GM19452 (cell line): ENCODE data around the gene ZBTB46.
A peak's percentile ranks its signal among the peaks of the same experiment; 100 is the strongest.
"Not testable (repeated sequence)": the region's sequence is repeated elsewhere in the genome, so short reads cannot be mapped to it uniquely, and the experiment has no call there.

Source experiments
- ATAC-seq: cut with Tn5 transposase; IDR thresholded peaks from one replicate; pipeline ENCODE4 v1.9.1; 2021; ENCODE audit not compliant: unreplicated experiment

Gene ZBTB46

GRCh38 chr20:63859166-63859699 is 28.2 kb upstream of the ZBTB46 start:
- no peak for ATAC-seq

DNA sequence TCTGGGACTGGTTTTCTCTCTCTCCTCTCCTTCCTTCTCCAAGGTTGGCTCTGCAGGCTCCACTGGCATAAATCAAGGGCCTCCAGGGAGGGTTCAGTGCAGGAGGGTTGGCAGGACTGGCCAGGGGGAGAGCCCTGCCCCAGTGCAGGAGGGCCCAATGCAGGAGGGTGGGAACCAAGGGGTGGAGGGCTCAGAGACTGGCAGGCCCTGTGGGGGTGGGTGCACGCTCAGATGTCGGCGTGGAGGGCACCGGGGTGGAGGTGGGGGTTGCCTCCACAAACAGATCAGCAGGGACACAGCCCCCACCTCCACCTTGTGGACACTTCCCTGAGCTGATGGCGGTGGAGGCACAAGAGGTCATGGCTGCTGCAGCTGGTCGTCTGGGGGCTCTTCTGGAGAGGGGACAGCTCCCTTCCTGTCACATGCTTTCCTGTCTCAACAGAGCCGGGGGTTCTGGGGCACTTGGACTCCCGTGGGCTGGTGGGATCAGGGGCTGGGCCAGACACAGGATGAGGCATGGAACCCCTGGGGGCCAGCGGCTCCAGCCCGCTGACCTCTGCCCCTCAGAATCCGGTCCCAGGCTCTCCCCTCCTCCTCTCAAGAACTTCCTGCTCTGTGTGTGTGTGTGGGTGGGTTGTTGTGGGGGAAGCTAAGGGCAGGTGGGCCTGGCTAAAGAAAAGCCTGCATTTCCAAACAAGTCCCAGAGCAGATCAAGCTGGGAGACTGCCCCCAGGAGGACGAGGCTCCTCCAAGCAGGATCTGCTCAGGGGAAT is 27.5 kb upstream of the ZBTB46 start:
- ATAC-seq, result no peak

DNA sequence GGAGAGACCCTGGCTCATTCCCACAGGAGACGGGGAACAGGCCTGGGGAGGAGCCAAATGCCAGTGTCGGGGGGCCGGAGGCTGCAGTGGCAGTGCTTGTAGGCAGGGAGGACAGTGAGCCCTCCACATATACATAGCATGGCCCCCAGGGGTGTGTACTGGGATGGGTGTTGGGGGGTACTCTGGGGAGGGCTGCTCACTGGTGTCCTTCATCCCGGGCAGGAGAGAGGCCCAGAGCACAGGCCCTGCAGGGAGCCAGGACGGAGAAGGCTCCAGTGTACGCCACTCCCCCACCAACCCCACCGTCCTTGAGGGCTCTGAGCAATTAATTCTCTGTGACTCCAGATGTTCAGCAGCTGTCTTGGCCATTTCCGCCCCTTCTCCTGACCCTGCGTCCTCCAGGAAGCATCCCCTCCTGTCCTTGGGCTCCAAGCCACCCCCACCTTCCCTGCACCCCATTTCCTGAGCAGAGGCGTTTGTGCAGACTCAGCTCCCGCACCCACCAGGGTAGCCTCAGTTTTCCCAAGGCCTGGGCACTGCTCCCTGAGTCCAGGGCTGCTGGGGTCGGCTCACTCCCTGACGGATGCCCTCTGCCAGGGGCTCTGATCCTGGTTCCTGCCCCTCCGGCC is 26.8 kb upstream of the ZBTB46 start:
- no peak for ATAC-seq

DNA sequence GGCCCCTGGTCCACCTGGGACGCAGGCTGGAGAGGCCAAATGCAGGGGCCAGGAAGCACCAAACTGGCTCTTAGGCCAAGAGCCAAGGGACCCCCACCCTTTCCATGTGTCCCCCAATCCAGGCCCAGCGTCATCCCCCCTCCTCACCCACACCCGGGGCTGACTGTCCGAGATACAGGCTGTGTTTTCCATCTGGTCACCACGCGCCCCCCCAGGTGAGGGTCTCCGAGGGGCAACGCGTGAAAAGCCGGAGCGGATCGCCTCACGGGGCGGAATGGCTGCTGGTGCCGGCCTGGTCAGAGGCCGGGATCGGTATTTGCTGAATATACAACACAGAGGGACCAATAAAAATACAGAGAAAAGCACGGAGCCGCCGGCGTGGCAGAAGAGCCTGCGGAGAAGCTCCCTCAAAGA is 25.0 kb upstream of the ZBTB46 start:
- no peak for ATAC-seq

GRCh38 chr20:63855363-63856097 is 24.5 kb upstream of the ZBTB46 start:
- no peak for ATAC-seq

GRCh38 chr20:63854766-63855362 is 23.8 kb upstream of the ZBTB46 start:
- no peak for ATAC-seq

GRCh38 chr20:63854069-63854765 is 23.2 kb upstream of the ZBTB46 start:
- no peak for ATAC-seq

DNA sequence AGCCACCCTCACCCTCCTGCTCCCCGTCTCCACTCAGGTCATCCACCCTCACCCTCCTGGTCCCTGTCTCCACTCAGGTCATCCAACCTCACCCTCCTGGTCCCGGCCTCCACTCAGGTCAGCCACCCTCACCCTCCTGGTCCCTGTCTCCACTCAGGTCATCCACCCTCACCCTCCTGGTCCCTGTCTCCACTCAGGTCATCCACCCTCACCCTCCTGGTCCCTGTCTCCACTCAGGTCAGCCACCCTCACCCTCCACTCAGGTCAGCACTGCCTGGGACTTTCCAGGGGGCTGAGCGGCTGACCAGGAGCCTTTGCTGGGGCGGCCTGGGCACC is 22.6 kb upstream of the ZBTB46 start:
- ATAC-seq, result not testable (repeated sequence)

DNA sequence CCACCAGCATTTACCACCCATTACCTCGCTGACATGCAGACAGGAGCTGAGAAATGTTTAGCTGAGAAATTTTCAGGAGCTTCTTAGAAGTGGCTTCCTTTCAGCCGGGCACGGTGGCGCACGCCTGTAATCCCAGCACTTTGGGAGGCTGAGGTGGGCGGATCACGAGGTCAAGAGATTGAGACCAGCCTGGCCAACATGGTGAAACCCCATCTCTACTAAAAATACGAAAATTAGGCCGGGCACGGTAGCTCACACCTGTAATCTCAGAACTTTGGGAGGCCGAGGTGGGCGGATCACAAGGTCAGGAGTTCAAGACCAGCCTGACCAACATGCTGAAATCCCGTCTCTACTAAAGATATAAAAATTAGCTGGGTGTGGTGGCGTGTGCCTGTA is 20.5 kb upstream of the ZBTB46 start:
- not testable (repeated sequence) for ATAC-seq

DNA sequence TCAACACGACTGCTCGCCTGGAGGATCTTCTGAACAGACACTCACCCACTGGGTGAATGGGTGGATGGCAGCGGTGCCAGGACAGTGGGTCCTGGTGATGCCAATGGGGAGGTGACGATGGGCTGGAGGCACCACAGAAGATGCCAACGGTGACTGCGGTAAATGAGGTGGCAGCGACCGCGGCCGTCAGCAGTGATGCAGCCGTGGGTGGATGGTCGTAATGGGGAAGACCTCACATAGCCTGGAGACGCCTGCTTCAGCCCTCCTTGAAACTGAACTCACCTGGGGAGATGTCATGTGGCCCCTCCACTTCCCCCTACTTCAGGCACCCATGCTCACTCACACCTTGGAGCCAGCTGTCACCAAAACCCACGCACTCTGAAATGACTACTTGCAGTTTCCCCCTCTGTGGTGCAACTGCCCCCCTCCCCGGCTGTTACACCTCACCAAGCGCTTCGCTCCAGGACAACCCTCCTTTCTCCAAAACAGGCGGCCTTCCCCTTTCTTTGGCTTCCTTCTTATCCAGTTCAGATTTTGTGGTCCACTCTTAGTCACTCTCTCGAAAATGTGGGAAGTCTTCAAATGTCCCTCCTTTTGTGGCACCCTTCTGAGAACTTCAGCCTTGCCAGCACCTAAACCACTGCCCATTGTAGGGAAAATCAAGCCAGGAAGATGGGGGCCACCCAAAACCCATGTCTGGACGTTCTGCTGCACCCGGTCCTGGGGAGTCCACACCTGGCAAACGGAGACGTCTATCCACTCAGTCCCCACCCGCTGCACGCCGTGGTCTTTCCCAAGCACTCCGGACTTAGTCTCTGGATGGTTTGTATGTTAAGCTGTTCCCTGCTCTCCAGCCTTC is 19.9 kb upstream of the ZBTB46 start:
- ATAC-seq, result peak; percentile 78

- ATAC-seq, result no peak
These were observed 17.2 kb upstream of the ZBTB46 start for GRCh38 chr20:63848003-63848911.

DNA sequence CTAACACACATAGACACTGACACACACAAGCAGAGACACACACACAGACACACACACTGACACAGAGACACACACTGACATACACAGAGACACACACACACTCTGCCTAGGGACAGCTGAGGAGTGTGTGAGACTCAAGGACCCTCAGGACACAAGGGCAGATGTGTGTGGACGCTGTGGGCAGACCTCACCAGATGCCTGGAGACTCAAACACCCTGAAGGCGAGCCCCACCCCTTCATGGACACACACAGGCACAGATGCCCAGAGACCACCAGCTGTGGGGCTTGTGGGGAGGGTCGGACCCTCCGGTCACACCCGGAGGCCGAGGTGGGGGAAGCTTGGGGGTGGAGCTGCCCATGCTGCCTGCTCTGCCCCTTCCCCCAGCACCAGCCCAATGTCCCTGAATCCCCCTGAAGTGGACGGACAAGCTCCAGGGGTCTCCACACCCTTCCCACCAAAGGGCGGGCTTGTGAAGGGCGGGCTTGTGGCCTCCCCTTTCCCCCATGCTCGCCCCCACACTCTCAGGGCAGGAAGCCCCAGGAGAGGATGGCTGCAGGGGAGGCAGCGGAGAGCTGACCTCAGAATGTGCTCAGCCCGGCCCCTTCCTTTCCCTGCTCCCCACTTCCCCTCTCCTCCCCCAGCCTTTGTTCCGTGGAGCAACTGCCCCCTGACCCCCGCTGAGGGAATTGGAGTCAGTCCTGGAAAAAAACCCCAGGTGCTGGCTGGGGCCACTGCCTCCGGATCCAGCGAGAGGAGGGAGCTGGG is 16.4 kb upstream of the ZBTB46 start:
- no peak for ATAC-seq

GRCh38 chr20:63846888-63847236 is 15.8 kb upstream of the ZBTB46 start:
- no peak for ATAC-seq

- ATAC-seq, result no peak
These were observed 15.2 kb upstream of the ZBTB46 start for GRCh38 chr20:63846128-63846771.

DNA sequence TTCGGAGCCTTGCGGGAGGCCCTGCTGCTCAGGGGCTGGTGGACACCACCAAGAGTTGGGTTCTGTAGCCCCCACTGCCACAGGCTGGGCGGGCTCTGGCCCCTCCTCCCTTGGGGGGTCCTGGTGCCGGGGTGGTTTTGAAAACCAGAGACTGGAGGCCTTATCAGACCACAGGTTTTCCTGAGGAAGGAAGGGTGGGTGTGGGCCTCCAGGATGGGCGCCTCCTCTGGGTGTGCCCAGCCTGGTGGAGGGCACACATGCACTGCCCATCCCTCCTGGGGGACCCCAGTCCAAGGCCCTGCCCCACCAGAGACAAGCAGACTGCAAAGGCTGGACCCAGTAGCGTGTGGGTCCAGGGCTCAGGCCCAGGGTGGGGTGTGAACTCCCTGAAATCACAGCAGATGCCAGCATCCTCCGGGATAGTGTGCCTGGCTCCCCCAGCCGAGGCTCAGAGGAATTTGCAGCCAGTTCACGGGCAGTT is 13.5 kb upstream of the ZBTB46 start:
- no peak for ATAC-seq

DNA sequence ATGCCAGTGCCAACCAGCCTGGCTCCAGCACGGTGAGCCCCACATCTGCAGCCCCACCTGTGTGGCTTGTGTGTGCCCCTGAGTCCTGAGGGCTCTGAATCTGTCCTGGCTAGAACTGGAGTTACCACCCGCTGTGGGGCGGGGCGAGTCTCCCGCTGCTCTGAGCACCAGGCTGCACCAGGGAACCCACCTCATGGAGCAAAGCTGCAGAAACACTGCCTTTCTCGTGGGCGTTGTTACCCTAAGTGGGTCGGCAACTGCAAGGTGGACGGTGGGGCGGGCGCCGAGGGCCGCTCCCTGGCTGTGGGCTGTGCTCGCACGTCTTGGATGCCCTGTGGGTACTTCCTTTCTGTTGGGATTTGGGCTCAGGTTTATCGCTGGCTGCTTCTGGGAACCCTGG is 12.7 kb upstream of the ZBTB46 start:
- no peak for ATAC-seq

DNA sequence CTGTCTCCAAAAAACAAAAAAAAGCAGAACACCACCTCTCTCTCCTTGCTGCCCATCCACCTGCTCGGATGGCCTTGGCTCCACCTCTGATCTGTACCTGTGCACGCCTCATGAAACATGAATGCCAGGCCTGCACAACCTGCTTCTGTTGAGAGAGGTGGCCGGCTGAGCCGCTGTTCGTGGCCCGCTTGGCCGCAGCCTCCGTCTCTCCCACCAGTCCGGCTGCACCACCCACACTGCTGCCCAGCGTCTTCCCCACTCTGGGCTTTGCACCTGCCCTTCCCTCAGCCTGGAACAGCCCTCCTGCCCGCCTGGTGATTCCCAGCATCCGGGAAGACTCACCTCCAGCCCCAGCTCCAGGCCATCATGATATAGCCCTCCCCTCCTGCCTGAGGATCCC is 12.2 kb upstream of the ZBTB46 start:
- no peak for ATAC-seq

DNA sequence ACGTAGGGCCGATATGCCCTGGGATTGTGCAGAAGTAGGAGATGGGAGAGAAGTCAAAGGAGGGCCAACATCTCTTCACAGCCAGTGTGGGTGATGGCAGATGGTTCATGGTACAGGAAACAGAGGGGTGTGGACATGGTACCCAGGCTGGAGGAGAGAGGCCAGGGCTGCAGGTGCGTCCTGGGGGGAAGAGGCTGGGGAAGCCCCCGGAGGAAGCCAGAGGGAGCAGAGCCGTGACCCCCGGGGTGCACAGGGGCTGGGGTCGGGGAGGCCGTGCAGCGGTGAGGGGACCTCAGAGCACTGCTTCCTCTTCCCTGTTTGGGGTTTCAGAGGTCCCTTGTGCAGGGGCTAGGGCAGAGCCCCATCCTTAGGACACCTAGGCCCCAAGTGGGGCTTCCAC is 11.2 kb upstream of the ZBTB46 start:
- ATAC-seq, result no peak
